Stimulated activated CD4-positive, alpha-beta T cell treated with anti-CD3 and anti-CD28 coated beads, TNF-alpha, amount 100 ng/mL, for 48 hours (primary cell): Measurements from ENCODE around the gene SUCLG2.

ENCODE experiments used
- DNase-seq, 3 donors: peaks; one replicate each; pipeline ENCODE4 v3.0.0-alpha.2; 2020; ENCODE audit warnings: low read depth in 3 of 3

The SUCLG2 gene

GRCh38 chr3:67458896-67459530 is 195.4 kb downstream of the SUCLG2 start:
- no peak for DNase-seq

- no peak for DNase-seq
Observed at GRCh38 chr3:67458408-67458807, 196.0 kb downstream of the SUCLG2 start.

GRCh38 chr3:67453628-67454027 is 200.8 kb downstream of the SUCLG2 start:
- no peak for DNase-seq

- no peak for DNase-seq
Observed at GRCh38 chr3:67450153-67450552, 204.3 kb downstream of the SUCLG2 start.

- no peak for DNase-seq
Observed at GRCh38 chr3:67447393-67447792, 207.0 kb downstream of the SUCLG2 start.

GRCh38 chr3:67437789-67438188 is 216.6 kb downstream of the SUCLG2 start:
- no peak for DNase-seq

- no peak for DNase-seq
Observed at GRCh38 chr3:67437090-67437489, 217.3 kb downstream of the SUCLG2 start.

- no peak for DNase-seq
Observed at GRCh38 chr3:67433109-67433508, 221.3 kb downstream of the SUCLG2 start.

- DNase-seq: no peak
Observed at GRCh38 chr3:67431887-67432286, 222.5 kb downstream of the SUCLG2 start.

- DNase-seq: no peak
Observed at GRCh38 chr3:67423722-67424121, 230.7 kb downstream of the SUCLG2 start.

- DNase-seq: no peak
Observed at GRCh38 chr3:67421912-67422311, 232.5 kb downstream of the SUCLG2 start.

- DNase-seq: no peak
Observed at GRCh38 chr3:67419779-67420178, 234.6 kb downstream of the SUCLG2 start.

- DNase-seq: no peak
Observed at GRCh38 chr3:67419218-67419529, 235.2 kb downstream of the SUCLG2 start.

GRCh38 chr3:67418426-67419217 is 235.8 kb downstream of the SUCLG2 start:
- DNase-seq: no peak

GRCh38 chr3:67416703-67417102 is 237.7 kb downstream of the SUCLG2 start:
- DNase-seq: no peak

- DNase-seq: no peak
Observed at GRCh38 chr3:67415511-67415910, 238.9 kb downstream of the SUCLG2 start.

- no peak for DNase-seq
Observed at GRCh38 chr3:67414740-67415139, 239.7 kb downstream of the SUCLG2 start.

- no peak for DNase-seq
Observed at GRCh38 chr3:67405193-67405592, 249.2 kb downstream of the SUCLG2 start.

- no peak for DNase-seq
Observed at GRCh38 chr3:67402873-67403272, 251.5 kb downstream of the SUCLG2 start.

GRCh38 chr3:67401921-67402320 is 252.5 kb downstream of the SUCLG2 start:
- DNase-seq: no peak

- DNase-seq: no peak
Observed at GRCh38 chr3:67400476-67400875, 253.9 kb downstream of the SUCLG2 start.

- no peak for DNase-seq
Observed at GRCh38 chr3:67389176-67389575, 265.2 kb downstream of the SUCLG2 start.

- DNase-seq: no peak
Observed at GRCh38 chr3:67388738-67389137, 265.7 kb downstream of the SUCLG2 start.

GRCh38 chr3:67386451-67386850 is 268.0 kb downstream of the SUCLG2 start:
- DNase-seq: no peak
